ENCODE data around the gene CLEC9A. TPM values are rescaled to one million over a fixed set of nuclear protein-coding genes. Genes with fewer than 3 reads are reported as not detected.

Gene CLEC9A
- total RNA-seq = not detected in 2 replicates
- long read RNA-seq = 0 reads

DNA sequence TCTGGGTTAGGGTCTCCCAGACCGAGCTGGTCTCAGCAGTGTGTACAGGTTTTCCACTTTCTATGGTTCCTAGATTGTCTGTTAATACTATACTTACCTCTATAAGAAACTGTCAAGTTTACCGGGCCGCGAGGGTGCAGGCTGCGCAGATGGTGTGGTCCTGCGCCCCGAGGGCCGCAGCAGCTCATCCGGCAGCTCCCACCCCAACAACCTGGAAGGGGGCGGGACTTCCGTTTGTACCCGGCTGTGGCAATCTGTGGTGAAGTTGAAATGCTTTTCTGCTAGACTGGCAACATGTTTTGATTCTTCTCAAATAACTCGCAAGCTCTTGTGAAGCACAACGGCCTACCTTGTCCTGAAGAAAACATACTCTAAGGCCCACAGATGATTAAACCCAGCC lies at the start of gene CLEC9A:
TSS of gene CLEC9A (plus strand) at position 237 of the 400 bp plus-strand sequence. CDS start 22,006 bp downstream, outside the sequence.
- H3K36me3 Mint-ChIP-seq (ENCODE audit: insufficient read depth) = no peaks in the 10 kb centered on the region
- no peaks in the 10 kb centered on the region for H3K9me3 Mint-ChIP-seq (ENCODE audit: low read depth)
- no peaks in the 10 kb centered on the region for H3K27me3 Mint-ChIP-seq
- H3K4me1 Mint-ChIP-seq (ENCODE audit: low read depth) = no peaks in the 10 kb centered on the region
- no peak for DNase-seq (ENCODE audit: low spot score, unreplicated experiment)
- H3K4me3 Mint-ChIP-seq (ENCODE audit: low read depth) = no peak within 1 kb of the TSS
- TF ChIP-seq, protein P1, sequence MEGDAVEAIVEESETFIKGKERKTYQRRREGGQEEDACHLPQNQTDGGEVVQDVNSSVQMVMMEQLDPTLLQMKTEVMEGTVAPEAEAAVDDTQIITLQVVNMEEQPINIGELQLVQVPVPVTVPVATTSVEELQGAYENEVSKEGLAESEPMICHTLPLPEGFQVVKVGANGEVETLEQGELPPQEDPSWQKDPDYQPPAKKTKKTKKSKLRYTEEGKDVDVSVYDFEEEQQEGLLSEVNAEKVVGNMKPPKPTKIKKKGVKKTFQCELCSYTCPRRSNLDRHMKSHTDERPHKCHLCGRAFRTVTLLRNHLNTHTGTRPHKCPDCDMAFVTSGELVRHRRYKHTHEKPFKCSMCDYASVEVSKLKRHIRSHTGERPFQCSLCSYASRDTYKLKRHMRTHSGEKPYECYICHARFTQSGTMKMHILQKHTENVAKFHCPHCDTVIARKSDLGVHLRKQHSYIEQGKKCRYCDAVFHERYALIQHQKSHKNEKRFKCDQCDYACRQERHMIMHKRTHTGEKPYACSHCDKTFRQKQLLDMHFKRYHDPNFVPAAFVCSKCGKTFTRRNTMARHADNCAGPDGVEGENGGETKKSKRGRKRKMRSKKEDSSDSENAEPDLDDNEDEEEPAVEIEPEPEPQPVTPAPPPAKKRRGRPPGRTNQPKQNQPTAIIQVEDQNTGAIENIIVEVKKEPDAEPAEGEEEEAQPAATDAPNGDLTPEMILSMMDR (IDR thresholded peaks at IDR 0.05; ENCODE audit: unreplicated experiment) = no peak
- no peak within 1 kb of the TSS for H3K27ac Mint-ChIP-seq

DNA sequence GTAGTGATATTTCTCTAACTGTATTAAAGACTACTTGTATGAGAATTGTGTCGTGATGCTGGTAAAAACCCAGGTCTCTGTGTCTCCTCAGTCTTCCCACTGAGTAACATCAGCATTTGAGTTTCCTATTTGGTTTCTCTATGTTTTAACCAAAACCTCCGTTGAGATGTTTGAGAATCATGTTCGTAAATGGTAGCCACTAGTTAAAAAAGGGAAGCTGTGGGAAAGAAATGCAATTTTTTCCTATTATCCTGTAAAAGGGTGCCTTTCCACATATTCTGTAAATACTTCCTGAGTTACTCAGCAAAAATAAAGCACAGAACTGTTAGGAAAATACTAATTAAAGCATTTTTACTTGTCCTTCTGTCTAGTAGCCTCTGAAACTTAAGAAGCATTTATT lies 38.6 kb upstream of the CLEC9A start:
- Mint-ChIP-seq H3K9me3 (ENCODE audit: low read depth) (peaks cover 9% of the 10 kb centered on the region), H3K36me3 (ENCODE audit: insufficient read depth) (no peaks in the 10 kb centered on the region), H3K4me1 (ENCODE audit: low read depth) (no peaks in the 10 kb centered on the region), H3K27me3 (no peaks in the 10 kb centered on the region), H3K4me3 (ENCODE audit: low read depth) (no peak overlapping the region), H3K27ac (no peak overlapping the region)
- TF ChIP-seq, protein P1 (IDR thresholded peaks at IDR 0.05; ENCODE audit: unreplicated experiment) = no peak
- DNase-seq (ENCODE audit: low spot score, unreplicated experiment) = no peak

DNA sequence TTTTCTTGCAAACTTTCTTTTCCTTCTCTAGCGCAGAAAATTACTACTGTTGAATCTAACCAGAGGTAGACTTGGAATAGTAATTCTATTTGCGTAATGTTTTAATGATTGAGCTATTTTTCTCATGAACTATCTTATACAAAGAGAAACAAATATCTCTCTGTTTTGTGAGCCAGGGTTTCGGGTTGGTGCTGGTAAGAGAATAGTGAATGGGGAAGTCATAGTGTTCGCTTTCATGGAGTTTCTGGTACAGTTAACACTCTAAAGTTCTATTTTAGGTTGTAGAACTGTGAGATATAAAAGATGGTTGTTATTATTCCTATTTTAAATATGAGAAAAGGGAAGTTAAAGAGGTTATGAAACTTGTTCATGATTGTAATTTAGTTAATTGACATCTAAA lies 38.2 kb upstream of the CLEC9A start:
- no peaks in the 10 kb centered on the region for H3K36me3 Mint-ChIP-seq (ENCODE audit: insufficient read depth)
- TF ChIP-seq, protein P1 (IDR thresholded peaks at IDR 0.05; ENCODE audit: unreplicated experiment) = no peak
- H3K9me3 Mint-ChIP-seq (ENCODE audit: low read depth) = peaks cover 9% of the 10 kb centered on the region
- no peaks in the 10 kb centered on the region for H3K4me1 Mint-ChIP-seq (ENCODE audit: low read depth)
- no peak overlapping the region for H3K4me3 Mint-ChIP-seq (ENCODE audit: low read depth)
- H3K27me3 Mint-ChIP-seq = no peaks in the 10 kb centered on the region
- DNase-seq (ENCODE audit: low spot score, unreplicated experiment) = no peak
- no peak overlapping the region for H3K27ac Mint-ChIP-seq

DNA sequence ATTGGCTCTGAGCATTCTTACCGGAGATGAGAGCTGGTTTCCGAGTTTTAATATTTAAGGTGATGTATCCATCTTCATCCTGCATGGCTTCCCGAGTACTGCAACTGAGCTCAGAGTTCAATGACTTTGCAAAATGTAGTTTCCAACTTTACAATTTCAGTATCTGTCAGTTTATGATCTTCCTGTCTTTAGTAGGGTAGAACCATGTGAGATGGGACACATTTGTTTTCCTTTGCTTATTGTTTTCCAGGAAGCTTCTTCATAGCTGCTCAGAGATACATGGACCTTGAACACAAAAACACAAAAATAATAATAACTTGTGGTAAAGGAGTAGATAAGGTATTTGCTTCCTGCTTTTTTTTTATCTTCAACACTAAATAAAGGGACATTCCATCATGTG lies 31.5 kb upstream of the CLEC9A start, which contains the start of gene CLEC1B:
TSS of gene CLEC1B (minus strand) at position 106 of the 400 bp plus-strand sequence. CDS start at position 85, 21 bp downstream.
- no peak within 1 kb of the TSS for H3K4me3 Mint-ChIP-seq (ENCODE audit: low read depth)
- H3K27ac Mint-ChIP-seq = no peak within 1 kb of the TSS
- no peaks in the 10 kb centered on the region for H3K27me3 Mint-ChIP-seq
- TF ChIP-seq, protein P1 (IDR thresholded peaks at IDR 0.05; ENCODE audit: unreplicated experiment) = no peak
- DNase-seq (ENCODE audit: low spot score, unreplicated experiment) = no peak
- H3K4me1 Mint-ChIP-seq (ENCODE audit: low read depth) = no peaks in the 10 kb centered on the region
- H3K36me3 Mint-ChIP-seq (ENCODE audit: insufficient read depth) = no peaks in the 10 kb centered on the region
- H3K9me3 Mint-ChIP-seq (ENCODE audit: low read depth) = no peaks in the 10 kb centered on the region

DNA sequence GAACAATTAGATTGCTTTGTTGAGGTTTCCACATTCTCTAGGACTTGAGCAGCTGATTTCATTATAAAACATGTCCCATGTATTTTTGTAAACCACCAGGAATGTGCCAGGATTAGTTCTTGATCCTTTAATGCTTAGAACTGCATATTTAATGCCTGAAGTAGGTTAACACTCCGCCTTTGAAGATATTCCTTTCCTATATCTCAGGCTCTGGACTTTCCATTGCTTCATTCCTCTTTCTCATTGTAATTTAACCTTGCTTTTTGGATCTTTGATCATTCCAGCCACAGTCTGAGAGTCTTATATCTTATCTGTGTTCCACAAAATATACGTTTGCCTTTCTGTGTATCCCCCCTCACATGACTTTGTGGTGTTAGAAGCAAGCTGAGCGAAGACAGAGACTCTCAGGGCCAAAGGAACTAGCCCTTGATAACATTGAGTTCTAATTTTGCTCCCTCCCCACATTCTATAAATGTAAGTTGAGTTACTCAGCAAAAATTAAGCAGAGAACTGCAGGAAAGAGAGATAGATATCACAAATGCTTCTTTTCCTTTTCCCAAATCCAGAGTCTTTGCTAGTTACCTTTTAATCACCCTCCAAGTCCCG lies 29.2 kb upstream of the CLEC9A start:
- Mint-ChIP-seq H3K27ac (no peak overlapping the region), H3K4me1 (ENCODE audit: low read depth) (no peaks in the 10 kb centered on the region), H3K4me3 (ENCODE audit: low read depth) (no peak overlapping the region), H3K27me3 (no peaks in the 10 kb centered on the region), H3K9me3 (ENCODE audit: low read depth) (no peaks in the 10 kb centered on the region), H3K36me3 (ENCODE audit: insufficient read depth) (no peaks in the 10 kb centered on the region)
- DNase-seq (ENCODE audit: low spot score, unreplicated experiment) = no peak
- TF ChIP-seq, protein P1 (IDR thresholded peaks at IDR 0.05; ENCODE audit: unreplicated experiment) = no peak

Data from progenitor cell of endocrine pancreas (in vitro differentiated cells).